IPS DF 4.7 (cell line): ENCODE data around the gene ADGRL1.

Experiments
- DNase-seq: peaks from one replicate; pipeline ENCODE4 v3.0.0-alpha.2; 2013; ENCODE audit warnings: low spot score; ENCODE audit errors: extremely low read depth

ADGRL1 gene

GRCh38 chr19:14113762-14114414, 92.1 kb downstream of the ADGRL1 start:
- no peak for DNase-seq

- no peak for DNase-seq
Observed at GRCh38 chr19:14112809-14113385, 93.1 kb downstream of the ADGRL1 start.

- no peak for DNase-seq
Observed at GRCh38 chr19:14112051-14112808, 93.7 kb downstream of the ADGRL1 start.

- DNase-seq: no peak
Observed at GRCh38 chr19:14111486-14111885, 94.5 kb downstream of the ADGRL1 start.

GRCh38 chr19:14110650-14111049, 95.3 kb downstream of the ADGRL1 start:
- no peak for DNase-seq

- no peak for DNase-seq
Observed at GRCh38 chr19:14107581-14108461, 98.1 kb downstream of the ADGRL1 start.

GRCh38 chr19:14106840-14107239, 99.1 kb downstream of the ADGRL1 start:
- no peak for DNase-seq

GRCh38 chr19:14105680-14106079, 100.3 kb downstream of the ADGRL1 start:
- DNase-seq: no peak

GRCh38 chr19:14103310-14103709, 102.7 kb downstream of the ADGRL1 start:
- no peak for DNase-seq

GRCh38 chr19:14102756-14103155, 103.2 kb downstream of the ADGRL1 start:
- DNase-seq: no peak

GRCh38 chr19:14102102-14102696, 103.8 kb downstream of the ADGRL1 start:
- no peak for DNase-seq

- no peak for DNase-seq
Observed at GRCh38 chr19:14101003-14101545, 104.9 kb downstream of the ADGRL1 start.
